A673 (cell line): ENCODE results near the gene AGAP2.

Experiments used
- CTCF ChIP-seq: fragments of 300-800, 200-600 bp; sonication (generic); conservative IDR thresholded peaks from 2 replicates; pipeline ENCODE4 v1.5.1; 2017; ENCODE audit warnings: low read depth, mild to moderate bottlenecking, antibody characterized with exemption, low read length, moderate library complexity, mixed read lengths
- EZH2 ChIP-seq: fragments of 200-600 bp; sonication (generic); IDR thresholded peaks from 2 replicates; pipeline ENCODE4 v1.6.1; 2017; ENCODE audit warnings: borderline replicate concordance, low read depth, mild to moderate bottlenecking, mixed read lengths, antibody characterized with exemption, low read length; ENCODE audit not compliant: poor library complexity, severe bottlenecking

- TF ChIP-seq CTCF, result no peak
- TF ChIP-seq EZH2, result no peak
Measured at GRCh38 chr12:57755194-57755453, 16.6 kb upstream of the AGAP2 start.
